Upper lobe of right lung (tissue), 1 donor: ENCODE data around the gene GPR4. TPM values are rescaled to one million over a fixed set of nuclear protein-coding genes. Genes with fewer than 3 reads are reported as not detected.
A peak's percentile ranks its signal among the peaks of the same experiment; 100 is the strongest.

ENCODE experiments used
- ATAC-seq: fragments of 200-7000 bp; cut with Tn5 transposase; one replicate; pipeline ENCODE4 v1.9.1; 2020; ENCODE audit warnings: mild to moderate bottlenecking, moderate library complexity
- DNase-seq: peaks from one replicate; pipeline ENCODE4 v3.0.0-alpha.2; 2020
- H3K27ac ChIP-seq: fragments of 200-600 bp; one replicate; pipeline ENCODE4 v1.8.0; 2022
- H3K27me3 ChIP-seq: fragments of 200-600 bp; one replicate; pipeline ENCODE4 v1.8.0; 2022; ENCODE audit warnings: mild to moderate bottlenecking
- H3K36me3 ChIP-seq: fragments of 200-600 bp; one replicate; pipeline ENCODE4 v1.8.0; 2022
- H3K4me1 ChIP-seq: fragments of 200-600 bp; one replicate; pipeline ENCODE4 v1.8.0; 2022
- H3K4me3 ChIP-seq: fragments of 200-600 bp; one replicate; pipeline ENCODE4 v1.8.0; 2022; ENCODE audit warnings: mild to moderate bottlenecking
- H3K9me3 ChIP-seq: fragments of 200-600 bp; one replicate; pipeline ENCODE4 v1.8.0; 2022
- intact Hi-C: fragments of 100-400 bp; cut with DNase I; formaldehyde crosslinking; loops from one replicate; pipeline ENCODE4 v1.11.0; 2022
- total RNA-seq: library from RNA; stranded (reverse); fragmentation: NEBNext Ultra II Directional; extraction: Animal tissue kit (Norgen Biotek cat#: 25700); gene quantifications from one replicate; pipeline ENCODE4 v1.2.1, GENCODE V29; 2021
- TF ChIP-seq, protein P1 (sequence below): fragments of 200-600 bp; IDR thresholded peaks from one replicate; pipeline ENCODE4 v1.8.0; 2022; ENCODE audit warnings: antibody characterized with exemption
- donor health status: DM: no; HTN: yes; CAD: no; lungs with severe emphysema.

The GPR4 gene
- total RNA-seq, 1 donor from 2014 or later = 18.5 TPM

DNA sequence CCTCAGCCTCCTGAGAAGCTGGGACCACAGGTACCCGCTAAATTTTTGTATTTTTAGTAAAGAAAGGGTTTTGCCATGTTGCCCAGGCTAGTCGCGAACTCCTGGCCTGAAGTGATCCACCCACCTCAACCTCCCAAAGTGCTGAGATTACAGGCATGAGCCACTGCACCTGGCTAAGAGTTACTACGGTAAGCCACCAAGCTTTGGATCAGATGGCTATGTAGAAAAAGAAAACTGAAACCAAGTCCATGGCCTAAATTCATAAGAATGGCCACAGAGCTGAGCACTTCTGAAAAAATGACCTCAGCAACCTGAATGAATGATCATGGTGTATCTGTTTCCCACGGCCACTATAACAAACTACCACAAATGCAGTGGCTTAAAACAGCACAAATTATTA is 26.8 kb downstream of the GPR4 start:
- Histone ChIP-seq H3K4me1 (peaks cover 16% of the 10 kb centered on the region), H3K27me3 (no peaks in the 10 kb centered on the region), H3K9me3 (no peaks in the 10 kb centered on the region), H3K36me3 (peaks cover 5% of the 10 kb centered on the region), H3K4me3 (no peak overlapping the region), H3K27ac (no peak overlapping the region)
- DNase-seq (no peak), ATAC-seq (no peak)
- intact Hi-C loops = no loop called here
- TF ChIP-seq, protein P1, sequence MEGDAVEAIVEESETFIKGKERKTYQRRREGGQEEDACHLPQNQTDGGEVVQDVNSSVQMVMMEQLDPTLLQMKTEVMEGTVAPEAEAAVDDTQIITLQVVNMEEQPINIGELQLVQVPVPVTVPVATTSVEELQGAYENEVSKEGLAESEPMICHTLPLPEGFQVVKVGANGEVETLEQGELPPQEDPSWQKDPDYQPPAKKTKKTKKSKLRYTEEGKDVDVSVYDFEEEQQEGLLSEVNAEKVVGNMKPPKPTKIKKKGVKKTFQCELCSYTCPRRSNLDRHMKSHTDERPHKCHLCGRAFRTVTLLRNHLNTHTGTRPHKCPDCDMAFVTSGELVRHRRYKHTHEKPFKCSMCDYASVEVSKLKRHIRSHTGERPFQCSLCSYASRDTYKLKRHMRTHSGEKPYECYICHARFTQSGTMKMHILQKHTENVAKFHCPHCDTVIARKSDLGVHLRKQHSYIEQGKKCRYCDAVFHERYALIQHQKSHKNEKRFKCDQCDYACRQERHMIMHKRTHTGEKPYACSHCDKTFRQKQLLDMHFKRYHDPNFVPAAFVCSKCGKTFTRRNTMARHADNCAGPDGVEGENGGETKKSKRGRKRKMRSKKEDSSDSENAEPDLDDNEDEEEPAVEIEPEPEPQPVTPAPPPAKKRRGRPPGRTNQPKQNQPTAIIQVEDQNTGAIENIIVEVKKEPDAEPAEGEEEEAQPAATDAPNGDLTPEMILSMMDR = no peak

DNA sequence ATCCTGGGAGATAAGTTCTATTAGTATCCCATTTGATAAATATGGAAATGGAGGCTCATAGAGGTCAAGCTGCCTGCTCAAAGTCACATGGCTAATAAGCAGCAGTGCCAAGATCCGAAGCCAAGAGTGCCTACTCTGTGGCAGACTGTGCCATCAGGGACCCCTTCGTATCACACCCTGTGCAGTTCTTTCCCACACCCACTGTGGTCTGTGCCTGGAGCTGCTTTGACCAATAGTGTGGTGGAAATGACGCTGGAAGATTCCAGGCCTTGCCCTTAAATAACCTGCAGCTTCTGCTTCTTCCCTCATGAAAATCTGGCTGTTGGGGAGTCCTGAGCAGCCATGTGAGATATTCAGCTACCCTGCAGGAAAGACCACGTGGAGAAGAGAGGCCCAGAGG is 27.5 kb downstream of the GPR4 start:
- Histone ChIP-seq H3K27ac (no peak overlapping the region), H3K27me3 (no peaks in the 10 kb centered on the region), H3K9me3 (no peaks in the 10 kb centered on the region), H3K36me3 (peaks cover 5% of the 10 kb centered on the region), H3K4me3 (no peak overlapping the region), H3K4me1 (peaks cover 16% of the 10 kb centered on the region)
- TF ChIP-seq, protein P1 = no peak
- ATAC-seq = no peak
- intact Hi-C loops = no loop called here
- DNase-seq = no peak

DNA sequence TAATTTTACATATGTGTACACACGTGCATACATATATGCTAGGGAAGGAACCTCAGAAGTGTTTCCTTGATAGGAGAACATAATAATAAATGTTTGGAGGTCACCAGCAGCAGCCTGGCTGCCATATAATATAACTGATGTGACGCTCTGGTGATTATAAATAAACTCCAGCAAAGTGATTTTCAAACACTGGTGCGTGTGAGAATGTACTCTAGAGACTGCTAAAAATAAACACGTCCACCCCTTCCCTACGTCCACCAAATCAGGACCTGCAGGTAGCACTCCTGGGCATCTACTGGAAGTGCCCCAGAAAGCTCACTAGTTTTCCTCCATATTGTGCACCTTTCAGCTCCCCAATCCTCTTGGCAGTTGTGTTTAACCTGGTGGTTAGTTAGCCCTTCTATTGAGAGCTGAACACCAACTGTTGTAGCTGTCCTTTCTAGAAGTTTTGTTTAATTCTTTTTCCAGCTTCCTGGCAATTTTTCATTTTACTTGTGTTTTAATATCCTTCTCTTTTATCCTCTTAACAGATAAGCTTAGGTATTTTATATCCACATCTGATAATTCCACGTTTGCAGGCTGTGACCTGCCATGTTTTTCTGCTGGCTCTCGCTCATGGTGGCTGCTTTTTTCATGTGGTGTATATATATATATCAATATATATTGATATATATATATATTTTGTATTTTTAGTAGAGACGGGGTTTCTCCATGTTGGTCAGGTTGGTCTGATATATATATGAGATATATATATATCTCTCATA is 30.4 kb downstream of the GPR4 start:
- no peaks in the 10 kb centered on the region for H3K9me3 ChIP-seq
- ATAC-seq = no peak
- H3K4me1 ChIP-seq = peaks cover under 1% of the 10 kb centered on the region
- H3K27me3 ChIP-seq = no peaks in the 10 kb centered on the region
- H3K27ac ChIP-seq = no peak overlapping the region
- intact Hi-C loops = no loop called here
- H3K4me3 ChIP-seq = no peak overlapping the region
- peaks cover 5% of the 10 kb centered on the region for H3K36me3 ChIP-seq
- DNase-seq = no peak
- TF ChIP-seq, protein P1 = no peak

DNA sequence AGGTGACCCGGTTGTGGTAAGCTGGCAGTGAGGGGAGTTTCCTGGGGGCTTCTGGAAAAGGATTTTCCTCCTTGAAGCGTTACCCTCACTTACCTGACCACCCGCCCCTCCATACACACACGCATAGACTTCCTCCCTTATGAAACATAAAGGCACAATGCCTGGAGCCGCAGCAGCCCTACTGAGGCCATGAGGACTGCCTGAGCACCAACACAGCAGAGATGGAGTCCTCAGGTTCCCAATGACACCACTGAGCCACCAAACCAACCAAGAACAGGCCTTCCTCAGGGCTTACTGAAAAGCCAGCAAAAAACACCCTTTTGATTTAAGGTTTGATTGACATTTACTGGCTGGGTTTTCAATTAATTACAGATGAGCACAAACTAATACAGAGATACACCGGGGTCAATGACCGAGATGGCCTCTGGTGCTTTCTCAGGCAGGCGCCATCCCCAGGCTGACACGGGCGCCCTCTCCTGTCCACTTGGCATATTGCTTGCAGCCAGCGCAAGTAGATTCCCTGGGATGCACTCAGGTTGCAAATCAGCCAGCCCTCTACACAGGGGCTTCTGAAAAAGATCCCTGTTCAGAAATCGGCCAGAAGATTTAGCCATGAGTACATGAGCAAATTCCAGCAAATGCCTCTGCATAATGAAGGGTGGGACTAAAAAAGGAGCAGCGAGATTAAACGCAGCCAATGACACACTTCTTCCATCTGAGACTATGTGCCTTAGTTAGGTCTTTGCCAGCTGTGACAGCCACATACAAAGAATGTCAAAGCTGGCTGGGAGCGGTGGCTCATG is 32.2 kb downstream of the GPR4 start:
- H3K4me1 ChIP-seq = no peaks in the 10 kb centered on the region
- ATAC-seq (peak; percentile 91), DNase-seq (no peak)

DNA sequence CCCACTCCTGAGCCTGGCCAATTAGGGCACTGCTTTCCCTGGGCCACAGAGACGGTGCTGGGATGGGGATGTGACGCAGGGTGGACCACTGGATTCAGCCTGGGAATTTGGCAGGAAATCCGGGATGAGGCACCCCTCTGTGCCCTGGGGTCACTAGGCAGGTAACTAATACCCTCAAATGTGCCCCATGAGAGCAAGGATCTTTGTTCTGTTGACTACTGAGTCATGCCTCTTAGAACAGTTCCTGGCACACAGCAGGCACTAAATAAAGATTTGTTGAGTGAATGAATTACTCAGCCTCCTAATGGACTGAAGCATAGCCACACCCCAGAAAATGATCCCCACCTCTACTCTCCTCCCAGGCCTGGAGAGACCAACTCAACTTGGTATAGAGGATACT is 33.3 kb downstream of the GPR4 start:
- no peaks in the 10 kb centered on the region for H3K9me3 ChIP-seq
- no peak overlapping the region for H3K27ac ChIP-seq
- intact Hi-C loops = no loop called here
- peaks cover 5% of the 10 kb centered on the region for H3K36me3 ChIP-seq
- no peak overlapping the region for H3K4me3 ChIP-seq
- TF ChIP-seq, protein P1 = no peak
- H3K4me1 ChIP-seq = no peaks in the 10 kb centered on the region
- ATAC-seq = peak; percentile 54
- DNase-seq = no peak
- no peaks in the 10 kb centered on the region for H3K27me3 ChIP-seq

More for the DNA sequence above, 32.2 kb downstream of the GPR4 start:
- TF ChIP-seq, protein P1 = peak; percentile 69
- intact Hi-C loops = no loop called here
- H3K36me3 ChIP-seq = peaks cover 5% of the 10 kb centered on the region
- H3K9me3 ChIP-seq = no peaks in the 10 kb centered on the region
- no peak overlapping the region for H3K27ac ChIP-seq
- H3K27me3 ChIP-seq = no peaks in the 10 kb centered on the region
- H3K4me3 ChIP-seq = no peak overlapping the region
